RWPE1 (cell line): Measurements from ENCODE around the gene RASA4.
"Not testable (repeated sequence)": the region's sequence is repeated elsewhere in the genome, so short reads cannot be mapped to it uniquely, and the experiment has no call there.

ENCODE experiments used
- CTCF ChIA-PET: fragments of 350-600 bp; sonication (Branson Sonifier 250); formaldehyde crosslinking; extraction: SDS; loops from one replicate; lab custom pipeline; 2021; lab: Yijun Ruan, JAX
- POLR2A ChIA-PET: fragments of 400-600 bp; formaldehyde crosslinking; extraction: SDS; loops from one replicate; lab custom pipeline; 2020; ENCODE audit warnings: antibody characterized with exemption; ENCODE audit not compliant: low non-redundant PET; lab: Yijun Ruan, JAX
- DNase-seq: peaks from one replicate; pipeline ENCODE4 v3.0.0; 2012; ENCODE audit warnings: low spot score
- H3K27ac ChIP-seq: fragments of 450-650 bp; 2 replicates; pipeline ENCODE4 v1.5.1; 2017

The RASA4 gene

DNA sequence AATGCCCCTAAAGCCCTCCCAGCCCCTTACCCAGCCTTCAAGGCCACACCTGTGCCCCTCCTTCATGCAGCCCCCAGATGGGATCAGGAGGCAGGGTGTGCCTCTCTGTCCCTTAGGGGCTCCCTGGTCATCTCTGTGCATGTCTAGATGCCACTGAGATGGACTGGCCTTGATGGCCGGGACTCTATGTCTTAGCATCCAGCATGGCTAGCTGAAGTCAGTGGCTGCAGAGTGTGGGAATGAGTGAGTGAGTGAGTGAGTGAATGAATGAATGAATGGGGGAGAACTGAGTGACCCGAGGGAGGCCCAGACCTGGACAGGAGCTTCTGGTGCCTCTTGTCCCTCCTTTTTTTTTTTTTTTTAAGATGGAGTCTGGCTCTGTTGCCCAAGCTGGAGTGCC, 84.4 kb downstream of the RASA4 start:
- POLR2A ChIA-PET, DNase-seq, H3K27ac ChIP-seq, CTCF ChIA-PET: not testable (repeated sequence)

DNA sequence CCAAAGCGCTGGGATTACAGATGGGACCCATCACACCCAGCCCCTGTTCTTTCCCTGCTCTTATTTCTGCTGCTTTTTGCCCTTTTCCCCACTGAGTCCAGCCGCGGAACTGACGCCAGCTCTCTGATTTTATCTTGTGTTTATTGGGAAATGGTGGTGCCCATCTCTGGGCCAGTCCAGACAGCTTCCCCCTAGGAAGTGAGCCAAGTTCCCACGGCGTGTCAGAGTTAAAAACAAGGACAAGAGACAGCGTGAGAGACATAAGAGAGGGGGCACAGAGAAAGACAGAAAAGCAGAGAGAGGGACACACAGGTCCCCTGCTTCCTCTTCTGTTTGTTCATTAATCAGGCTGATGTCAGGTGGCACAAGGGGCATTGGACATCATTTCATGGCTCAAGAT, 85.0 kb downstream of the RASA4 start:
- DNase-seq, H3K27ac ChIP-seq, POLR2A ChIA-PET, CTCF ChIA-PET: not testable (repeated sequence)

DNA sequence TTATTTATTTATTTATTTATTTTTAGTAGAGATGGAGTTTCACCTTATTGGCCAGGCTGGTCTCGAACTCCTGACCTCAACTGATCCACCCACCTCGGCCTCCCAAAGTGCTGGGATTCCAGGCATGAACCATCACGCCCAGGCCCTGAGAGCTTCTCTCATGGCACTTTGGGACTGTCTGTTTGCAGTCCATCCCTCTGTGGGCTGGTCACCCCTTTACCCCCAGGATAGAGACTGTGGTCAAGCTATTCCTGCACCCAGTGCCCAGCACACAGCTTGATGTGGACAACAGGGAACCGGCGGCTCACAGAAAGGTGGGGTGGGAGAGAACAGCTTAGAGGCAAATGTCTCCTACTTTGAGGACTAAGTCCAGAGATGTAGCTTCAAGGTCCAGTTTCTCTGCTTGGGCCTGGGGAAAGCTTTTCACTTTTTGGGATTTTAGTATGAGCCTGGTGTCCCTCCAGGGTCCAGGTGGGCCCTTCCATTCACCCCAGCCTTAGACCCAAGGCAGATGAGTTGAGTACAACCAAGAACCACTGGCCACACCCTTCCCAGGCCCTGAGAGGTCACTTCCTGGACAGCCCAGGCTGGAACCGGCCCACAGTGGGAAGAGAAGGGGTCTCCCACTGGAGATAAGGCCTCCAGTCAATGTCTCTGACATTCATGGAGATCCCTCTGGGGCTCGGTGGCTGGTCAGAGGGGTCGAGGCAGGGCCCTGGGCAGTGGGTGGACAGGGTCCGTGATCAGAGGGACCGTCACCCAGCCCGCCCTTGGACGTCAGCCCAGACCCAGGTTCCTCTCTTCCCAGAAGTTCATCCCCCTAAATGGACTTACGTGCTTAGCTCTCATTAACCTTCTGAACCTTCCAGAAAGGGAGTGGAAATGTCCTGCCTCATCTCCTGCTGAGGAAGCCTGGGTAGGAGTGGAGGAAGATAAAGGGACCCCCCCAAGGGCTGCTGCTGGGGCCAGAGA, 88.4 kb downstream of the RASA4 start:
- CTCF ChIA-PET, POLR2A ChIA-PET, H3K27ac ChIP-seq, DNase-seq: not testable (repeated sequence)

GRCh38 chr7:102527182-102527581, 89.4 kb downstream of the RASA4 start:
- CTCF ChIA-PET, POLR2A ChIA-PET, H3K27ac ChIP-seq, DNase-seq: not testable (repeated sequence)

GRCh38 chr7:102524803-102525202, 91.8 kb downstream of the RASA4 start:
- CTCF ChIA-PET, H3K27ac ChIP-seq, POLR2A ChIA-PET, DNase-seq: not testable (repeated sequence)
